Fibroblast of skin of left biceps (primary cell): Measurements from ENCODE around the gene ZNF618.

ENCODE experiments used
- DNase-seq, 2 experiments: peaks; one replicate each; pipeline ENCODE4 v3.0.0-alpha.2; 2013; ENCODE audit warnings: low read depth in 2 of 2

ZNF618 gene

GRCh38 chr9:113934167-113934828 lies 58.2 kb downstream of the ZNF618 start:
- DNase-seq = no peak

DNA sequence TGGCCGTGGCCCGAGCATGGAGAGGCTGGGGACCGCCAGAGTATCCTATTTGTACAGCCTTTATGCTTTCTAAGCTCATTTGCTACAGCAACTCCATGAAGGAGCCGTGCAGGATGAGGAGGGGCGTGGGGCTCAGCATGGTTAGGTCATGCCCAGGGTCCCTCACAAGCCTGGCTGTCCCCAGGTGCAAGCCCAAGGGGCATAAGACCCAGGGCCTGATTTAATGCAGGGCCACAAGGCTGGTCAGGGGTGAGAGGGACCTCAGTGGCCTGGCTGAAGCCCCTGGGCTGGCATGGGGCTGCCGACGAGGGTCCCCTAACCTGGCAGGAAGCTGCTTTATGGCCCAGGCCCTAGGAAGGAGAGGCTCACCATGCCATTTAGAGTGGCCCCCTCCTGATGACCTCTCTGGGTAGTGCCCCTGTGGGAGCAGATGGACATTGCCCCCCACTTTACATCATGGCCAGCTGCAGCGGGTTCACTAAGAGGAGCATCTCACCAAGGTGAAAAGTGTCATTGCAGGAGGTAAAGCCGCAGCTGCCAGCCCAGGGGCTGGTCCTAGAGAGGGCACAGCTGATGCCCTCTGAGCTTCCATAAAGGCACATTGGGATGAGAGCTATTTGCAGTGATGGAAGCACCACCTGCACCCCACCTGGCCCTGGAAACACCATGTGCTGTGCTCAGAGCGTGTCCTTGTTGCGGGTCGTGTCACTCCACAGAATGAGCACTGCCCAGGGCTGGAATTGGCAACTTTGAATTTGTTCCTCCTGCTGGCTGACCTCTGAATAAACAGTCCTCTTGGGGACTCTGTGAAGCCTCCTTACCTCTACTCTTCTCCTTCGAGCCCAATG lies 58.9 kb downstream of the ZNF618 start:
- DNase-seq = no peak

DNA sequence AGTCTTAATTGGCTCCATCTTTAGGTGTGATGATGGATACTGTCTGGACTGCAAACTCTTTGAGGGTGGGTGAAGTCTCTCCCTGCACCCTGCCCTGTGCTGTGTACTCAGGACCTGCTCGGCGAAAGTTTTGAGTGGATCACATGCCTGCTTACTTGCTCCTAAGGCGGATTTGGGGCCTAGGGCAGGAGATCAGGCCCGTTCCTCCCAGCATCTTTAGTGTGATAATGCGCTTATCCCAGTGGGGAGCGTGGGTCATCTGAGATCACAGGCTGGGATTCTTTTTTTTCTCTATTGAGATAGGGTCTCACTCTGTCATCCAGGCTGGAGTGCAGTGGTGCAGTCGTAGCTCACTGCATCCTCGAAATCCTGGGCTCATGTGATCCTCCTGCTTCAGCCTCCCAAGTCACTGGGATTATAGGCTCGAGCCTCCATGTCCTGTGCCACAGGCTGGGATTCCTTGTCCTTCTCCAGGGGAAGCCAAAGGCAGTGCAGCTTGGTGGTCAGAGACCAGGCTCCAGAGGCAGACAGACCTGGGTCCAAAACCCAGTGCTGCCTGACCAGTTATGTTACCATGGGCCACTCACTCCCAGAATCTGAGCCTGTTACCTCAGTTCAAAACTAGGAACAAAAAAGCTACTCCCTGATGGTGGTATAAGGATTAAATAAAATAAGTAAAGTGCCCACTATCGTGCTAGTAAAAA lies 59.7 kb downstream of the ZNF618 start:
- no peak for DNase-seq

DNA sequence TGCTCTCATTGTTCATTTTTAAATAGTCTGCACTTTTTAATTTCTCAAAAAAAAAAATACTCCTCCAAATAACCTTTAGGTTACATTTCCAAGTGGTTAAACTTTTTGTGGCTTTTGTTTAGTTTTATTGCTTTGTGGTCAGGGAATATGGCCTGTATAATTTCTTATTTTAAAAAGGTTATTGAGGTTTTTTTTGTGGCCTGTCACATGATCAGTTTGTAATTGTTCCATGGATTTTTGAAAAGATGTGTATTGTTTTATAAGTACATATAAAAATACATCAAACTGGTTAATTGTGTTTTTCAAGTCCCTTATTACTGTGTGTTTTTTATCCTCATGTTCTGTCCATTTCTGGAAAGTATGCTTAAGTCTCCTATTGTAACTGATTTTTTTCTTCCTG lies 64.0 kb downstream of the ZNF618 start:
- DNase-seq = no peak

DNA sequence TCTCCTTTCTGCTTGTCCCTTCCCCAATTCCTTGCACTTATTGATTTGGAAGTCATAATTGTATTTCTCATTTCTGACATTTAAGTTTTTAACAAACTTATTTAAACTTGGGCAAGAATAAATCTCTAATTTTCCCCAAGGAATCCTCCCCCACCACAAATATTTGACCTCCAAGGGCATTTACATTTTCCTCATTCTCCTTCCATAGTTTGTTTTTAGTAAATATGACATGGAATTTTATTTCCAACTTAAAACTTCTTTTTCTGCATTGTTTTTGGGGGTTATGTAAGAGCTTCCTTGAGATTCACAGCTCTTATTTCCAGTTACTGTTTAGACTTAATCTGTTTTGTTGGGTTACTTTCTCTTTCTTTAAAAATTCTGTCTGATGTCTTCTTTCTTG lies 64.9 kb downstream of the ZNF618 start:
- DNase-seq = no peak

DNA sequence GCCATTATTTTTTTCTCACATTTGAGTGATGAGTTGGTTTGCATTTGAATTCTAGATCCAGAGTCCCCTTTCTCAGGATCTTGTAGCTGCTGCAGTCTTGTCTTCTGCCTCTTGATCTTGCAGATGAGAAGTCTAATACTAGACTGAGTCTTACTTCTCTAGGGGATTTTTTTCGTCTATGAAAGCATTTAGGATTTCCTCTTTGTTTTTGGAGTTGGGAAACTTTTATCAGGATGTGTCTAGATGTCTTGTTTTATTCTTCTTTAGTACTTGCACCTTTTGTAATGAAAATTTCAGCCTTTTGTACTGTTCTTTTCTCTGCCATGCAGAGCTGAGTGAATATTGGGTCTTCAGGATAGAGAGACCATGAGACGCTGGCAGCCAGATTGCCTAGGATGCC lies 65.4 kb downstream of the ZNF618 start:
- no peak for DNase-seq

DNA sequence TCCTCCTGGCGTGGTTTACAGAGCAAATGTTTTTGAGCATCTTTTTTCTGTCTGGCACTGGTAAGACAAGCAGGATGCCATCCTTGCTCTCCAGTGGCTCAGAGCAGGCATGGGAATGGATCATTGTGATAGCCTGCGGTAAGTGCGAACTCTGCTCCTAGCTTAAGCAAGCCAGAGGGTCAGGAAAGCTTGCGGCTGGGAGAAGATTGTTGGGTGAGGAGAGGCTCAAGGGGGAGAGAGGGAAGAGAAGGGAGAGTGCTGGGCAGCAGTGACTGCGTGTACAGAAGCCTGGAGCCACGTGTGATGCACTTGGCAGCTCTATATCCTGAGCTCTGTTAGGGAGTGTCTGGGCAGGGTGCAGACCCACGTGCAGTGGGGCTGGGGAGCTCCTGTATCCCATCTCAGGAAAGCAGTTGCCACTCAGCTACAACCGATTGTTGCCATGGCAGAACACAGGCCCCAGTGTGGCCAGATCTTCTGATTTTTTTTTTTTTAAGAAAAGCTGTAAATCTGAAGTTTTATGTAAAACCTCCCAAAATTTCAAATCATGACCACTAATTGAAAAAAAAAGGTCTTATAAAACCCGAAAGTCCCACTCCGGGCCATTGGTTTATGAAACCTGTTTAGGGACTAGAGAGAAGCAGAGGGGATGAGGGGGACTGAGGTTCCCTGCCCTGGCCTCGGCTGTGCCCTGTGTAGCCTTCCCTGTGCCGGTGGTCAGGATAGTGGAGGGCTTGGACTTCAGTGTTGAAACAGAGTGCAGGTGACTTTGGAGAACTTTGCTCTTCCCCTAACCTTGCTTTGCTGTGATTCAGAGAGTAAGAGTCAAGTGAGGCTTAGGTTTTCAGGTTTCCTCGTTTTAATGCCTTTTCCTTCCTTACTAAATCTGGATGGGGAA lies 67.3 kb downstream of the ZNF618 start:
- DNase-seq = no peak

- DNase-seq = no peak
Observed at GRCh38 chr9:113945784-113946183, 69.7 kb downstream of the ZNF618 start.

DNA sequence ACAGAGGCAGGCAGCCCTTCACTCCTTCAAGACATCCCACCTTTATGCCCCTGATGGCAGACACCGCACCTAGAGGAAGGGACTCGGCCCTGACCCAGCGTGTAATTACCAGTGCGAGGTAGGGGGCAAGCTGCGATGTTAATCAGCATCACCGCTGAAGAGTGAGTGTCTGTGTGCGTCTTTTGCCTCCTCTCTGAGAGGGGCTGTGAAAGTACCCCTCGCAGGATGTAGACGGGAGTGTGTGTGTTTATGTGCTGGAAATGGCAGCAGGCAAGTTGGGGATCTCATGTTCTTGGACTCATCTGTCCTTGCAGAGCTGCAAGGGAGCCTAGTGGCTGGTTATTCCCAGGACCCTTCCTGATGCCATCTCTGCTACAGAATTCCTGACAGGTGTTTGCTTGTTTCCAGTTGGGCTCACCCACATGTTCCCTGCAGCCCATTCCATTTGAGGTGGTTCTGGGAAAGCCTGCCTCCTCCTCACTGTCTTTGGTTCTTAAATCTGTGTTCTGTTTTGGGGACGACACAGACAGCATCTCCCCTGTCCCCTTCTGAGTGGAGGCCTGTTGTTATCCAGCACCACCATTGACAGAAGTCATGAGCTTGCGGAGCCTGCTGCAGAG lies 70.5 kb downstream of the ZNF618 start:
- no peak for DNase-seq

GRCh38 chr9:113947941-113948340 lies 71.8 kb downstream of the ZNF618 start:
- no peak for DNase-seq

- no peak for DNase-seq
Observed at GRCh38 chr9:113948891-113949570, 72.9 kb downstream of the ZNF618 start.

GRCh38 chr9:113949571-113950078 lies 73.5 kb downstream of the ZNF618 start:
- no peak for DNase-seq

DNA sequence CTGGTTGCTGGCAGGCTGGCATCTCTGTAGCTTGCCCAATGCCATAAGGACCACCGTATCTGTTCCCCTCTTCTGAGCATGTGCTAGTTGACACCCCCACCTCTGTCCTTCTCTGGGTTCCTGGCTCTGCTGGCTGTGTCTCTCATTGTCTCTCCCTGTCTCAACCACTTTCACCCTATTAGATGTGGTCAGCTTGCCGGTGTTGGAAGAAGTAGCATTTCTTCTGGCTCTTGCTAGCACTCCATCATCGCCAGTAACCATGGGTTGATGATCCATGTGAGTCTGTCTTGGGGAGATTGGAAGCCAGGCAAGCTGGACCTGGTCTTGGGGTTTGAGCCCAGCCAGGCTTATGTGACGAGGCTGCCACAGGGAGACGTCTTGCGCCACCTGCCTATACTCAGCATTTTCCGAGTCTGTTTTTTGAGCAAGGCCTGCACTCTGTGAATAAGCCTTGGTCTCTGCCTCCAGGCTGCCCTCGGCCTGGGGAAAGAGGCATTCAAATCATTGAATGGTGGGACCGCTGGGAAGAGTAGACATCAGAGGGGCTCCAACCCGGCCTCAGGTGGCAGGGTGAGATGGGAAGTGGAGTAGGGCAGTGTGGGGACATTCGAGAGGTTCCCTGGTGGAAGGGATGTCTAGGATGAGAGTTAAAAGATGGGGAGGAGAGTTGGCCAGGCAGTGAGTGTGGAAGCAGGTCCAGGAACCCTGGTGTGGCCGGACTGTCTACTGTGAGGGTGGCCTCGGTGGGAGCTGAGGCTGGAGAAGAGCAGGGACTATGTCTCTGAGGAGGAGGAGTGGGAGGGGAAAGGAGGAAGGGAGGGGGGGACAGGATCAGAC lies 74.3 kb downstream of the ZNF618 start:
- no peak for DNase-seq

DNA sequence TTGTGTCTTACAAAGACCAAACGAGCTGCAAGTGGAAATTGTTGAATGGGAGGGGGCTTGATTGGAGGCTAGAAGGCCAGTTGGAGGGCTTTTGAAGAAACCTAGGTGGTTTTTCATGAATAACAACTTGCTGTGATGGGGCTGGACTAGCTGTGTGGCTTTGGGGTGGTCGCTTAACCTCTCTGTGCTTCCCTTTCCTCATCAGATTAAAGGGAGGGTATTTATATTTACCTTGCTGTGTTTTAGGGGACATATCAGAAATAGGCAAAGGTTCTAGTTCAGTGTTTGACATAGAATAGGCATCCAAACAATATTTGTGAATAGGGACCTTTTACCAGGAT lies 74.9 kb downstream of the ZNF618 start:
- no peak for DNase-seq

DNA sequence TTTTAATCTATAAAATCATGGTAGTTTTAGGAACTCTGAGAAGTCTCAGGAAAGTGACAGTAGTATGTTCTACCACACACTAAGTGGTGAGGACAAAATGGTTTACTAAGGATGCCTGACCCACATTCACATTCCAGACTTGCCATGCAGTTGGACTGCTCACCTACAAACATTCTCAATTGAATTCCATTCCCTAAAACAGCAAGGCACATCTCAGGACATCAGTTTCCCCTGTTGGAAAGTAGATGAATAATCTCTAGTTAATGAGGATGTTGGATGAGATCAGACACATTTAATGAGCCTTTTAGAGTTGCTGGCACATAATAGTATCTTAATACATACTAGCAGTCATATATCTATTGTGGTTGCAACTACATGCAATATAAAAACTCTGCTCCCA lies 76.6 kb downstream of the ZNF618 start:
- no peak for DNase-seq

GRCh38 chr9:113953531-113953930 lies 77.4 kb downstream of the ZNF618 start:
- peak in 1 of 2 experiments; percentile 30 for DNase-seq

DNA sequence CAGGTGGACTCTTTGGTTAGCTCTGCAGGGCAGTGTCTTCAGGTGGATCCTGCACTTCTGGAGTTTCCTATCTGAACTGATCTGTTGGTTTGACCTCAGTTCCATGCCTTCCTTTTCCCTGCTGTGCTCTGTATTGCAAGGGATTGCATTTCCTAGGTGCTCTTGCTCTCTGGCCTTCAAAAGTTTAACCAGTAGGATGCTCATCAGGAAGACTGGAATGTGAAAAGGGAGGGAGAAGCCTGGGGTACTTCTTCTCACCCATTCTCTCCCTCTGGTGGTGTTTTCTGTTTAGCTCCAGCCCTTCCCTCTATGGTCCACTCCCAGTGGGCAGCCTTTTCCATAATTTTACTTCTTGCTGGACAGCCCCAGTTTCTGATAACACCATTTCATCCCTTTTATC lies 78.5 kb downstream of the ZNF618 start:
- DNase-seq = no peak

DNA sequence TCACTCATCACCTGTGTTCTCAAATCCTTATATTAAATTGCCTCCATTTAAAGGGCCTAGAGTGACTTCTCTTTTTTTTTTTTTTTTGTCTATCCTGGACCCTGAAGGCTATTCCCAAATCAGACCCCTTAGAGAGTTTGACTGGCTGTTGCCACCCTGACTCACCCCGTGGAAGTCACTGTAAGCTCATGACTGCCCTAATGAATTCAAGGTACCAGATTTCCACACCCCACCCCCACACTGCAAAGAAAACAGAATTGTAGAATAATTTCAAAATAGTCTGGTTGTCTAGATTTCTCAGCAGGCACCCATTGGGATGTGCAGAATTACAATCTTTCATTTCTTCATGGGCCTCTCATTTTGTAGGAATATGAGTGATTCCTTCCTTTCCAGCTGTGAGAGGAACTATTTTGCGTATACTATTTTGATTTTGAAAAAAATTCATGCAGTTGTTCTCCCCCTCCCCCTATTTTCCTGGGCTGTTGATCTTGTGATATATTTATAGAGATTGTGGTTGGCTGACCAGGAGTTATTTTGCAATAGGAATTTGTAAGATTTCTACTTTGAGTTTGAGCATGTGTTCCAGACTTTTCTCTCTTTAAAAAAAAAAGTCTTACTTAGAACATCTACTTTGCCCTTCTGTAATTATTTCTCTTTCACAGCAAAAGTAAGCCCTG lies 79.1 kb downstream of the ZNF618 start:
- DNase-seq = peak; percentile 78 to 83

DNA sequence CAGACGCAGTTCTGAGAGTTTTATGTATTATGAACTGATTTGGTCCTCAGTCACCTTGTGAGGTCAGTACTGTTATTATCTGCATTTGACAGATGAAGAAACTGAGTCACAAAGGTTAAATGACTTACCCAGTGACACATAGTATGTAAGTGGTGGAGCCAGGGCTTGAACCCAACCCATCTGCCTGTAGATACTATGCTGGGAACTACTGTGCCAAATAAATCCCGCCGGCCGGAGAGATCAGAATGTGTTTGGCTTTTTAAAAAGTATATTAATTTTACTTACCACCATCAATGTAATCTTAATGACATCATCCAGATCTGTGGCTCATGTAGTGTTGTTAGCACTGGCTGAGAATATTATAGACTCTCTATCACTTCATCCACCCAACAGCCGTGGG lies 80.8 kb downstream of the ZNF618 start:
- no peak for DNase-seq
